GM12891 (cell line): ENCODE results near the gene EPO.
"Not testable (repeated sequence)": the region's sequence is repeated elsewhere in the genome, so short reads cannot be mapped to it uniquely, and the experiment has no call there.

Experiments used
- DNase-seq: peaks from one replicate; pipeline ENCODE4 v3.0.0; 2011; ENCODE audit warnings: low spot score; ENCODE audit not compliant: insufficient read length
- FAIRE-seq: peaks from 2 replicates; lab custom pipeline; 2011; peaks lifted over from hg19 to GRCh38; lab: Jason Lieb, UNC
- PAX5 ChIP-seq: IDR thresholded peaks from 2 replicates; pipeline ENCODE4 v1.6.1; 2011; ENCODE audit warnings: low read length, moderate library complexity, mild to moderate bottlenecking; ENCODE audit not compliant: insufficient read depth, severe bottlenecking
- POLR2A ChIP-seq: IDR thresholded peaks from 2 replicates; pipeline ENCODE4 v1.6.1; 2011; ENCODE audit warnings: low read depth, low read length, control low read depth
- POLR2AphosphoS5 ChIP-seq: IDR thresholded peaks from 2 replicates; pipeline ENCODE4 v1.6.1; 2011; ENCODE audit warnings: low read depth, low read length, control low read depth
- POU2F2 ChIP-seq: IDR thresholded peaks from 2 replicates; pipeline ENCODE4 v1.6.1; 2011; ENCODE audit warnings: low read depth, mild to moderate bottlenecking, control low read depth, low read length, moderate library complexity
- SPI1 ChIP-seq: IDR thresholded peaks from 2 replicates; pipeline ENCODE4 v1.6.1; 2011; ENCODE audit warnings: low read depth, low read length, control low read depth
- TAF1 ChIP-seq: IDR thresholded peaks from 2 replicates; pipeline ENCODE4 v1.6.1; 2011; ENCODE audit warnings: low read depth, low read length, control low read depth

The EPO gene

GRCh38 chr7:100705320-100705752 lies 14.9 kb upstream of the EPO start:
- FAIRE-seq (peak; percentile 90), DNase-seq (peak; percentile 87)
- TF ChIP-seq POLR2A = no peak; the same call in 1 of the 2 replicates
- TF ChIP-seq POU2F2 = peak; percentile 43; the same call in 1 of the 2 replicates

- TF ChIP-seq POU2F2 (0 out of 2 replicates have a peak, but pooled peaks have one; percentile 15), POLR2AphosphoS5 (peak; percentile 78), PAX5 (no peak), TAF1 (no peak), POLR2A (peak; percentile 73), SPI1 (no peak)
- peak; percentile 97 for DNase-seq
- FAIRE-seq = peak; percentile 100
Measured at GRCh38 chr7:100705753-100706671, 14.3 kb upstream of the EPO start, which contains the start of gene POP7. Gene POP7 (plus strand): TSS chr7:100706121. CDS start chr7:100706831, 710 bp downstream.

- TF ChIP-seq TAF1 (no peak), SPI1 (no peak), PAX5 (no peak), POLR2AphosphoS5 (no peak), POU2F2 (no peak), POLR2A (no peak)
- FAIRE-seq (no peak), DNase-seq (no peak)
Measured at GRCh38 chr7:100706672-100707311, 13.5 kb upstream of the EPO start.

GRCh38 chr7:100708395-100708794 lies 11.9 kb upstream of the EPO start:
- no peak for FAIRE-seq
- no peak for DNase-seq
- TF ChIP-seq POU2F2 = no peak
- no peak for TF ChIP-seq TAF1
- TF ChIP-seq POLR2A = no peak
- TF ChIP-seq PAX5 = no peak
- no peak for TF ChIP-seq POLR2AphosphoS5
- TF ChIP-seq SPI1 = no peak

GRCh38 chr7:100710452-100710851 lies 9.8 kb upstream of the EPO start:
- FAIRE-seq (no peak), DNase-seq (no peak)
- TF ChIP-seq POLR2AphosphoS5 (no peak), TAF1 (no peak), PAX5 (no peak)

GRCh38 chr7:100711369-100711768 lies 8.9 kb upstream of the EPO start:
- TF ChIP-seq TAF1 = no peak
- no peak for TF ChIP-seq POLR2AphosphoS5
- no peak for TF ChIP-seq POLR2A
- no peak for TF ChIP-seq POU2F2
- no peak for TF ChIP-seq PAX5
- TF ChIP-seq SPI1 = no peak
- FAIRE-seq (no peak), DNase-seq (no peak)

- no peak for DNase-seq
- no peak for TF ChIP-seq SPI1
- TF ChIP-seq TAF1 = no peak
- no peak for TF ChIP-seq POLR2AphosphoS5
- TF ChIP-seq POU2F2 = no peak
- TF ChIP-seq PAX5 = no peak
- TF ChIP-seq POLR2A = no peak
- FAIRE-seq = no peak
Measured at GRCh38 chr7:100714725-100715124, 5.5 kb upstream of the EPO start.

- not testable (repeated sequence) for DNase-seq
Measured at GRCh38 chr7:100717073-100717472, 3.2 kb upstream of the EPO start.

GRCh38 chr7:100719523-100720278 lies 567 bp upstream of the EPO start:
- DNase-seq = no peak
- FAIRE-seq = no peak
- no peak for TF ChIP-seq PAX5
- no peak for TF ChIP-seq SPI1
- TF ChIP-seq POU2F2 = no peak
- TF ChIP-seq POLR2AphosphoS5 = no peak
- TF ChIP-seq POLR2A = no peak
- no peak for TF ChIP-seq TAF1

More at GRCh38 chr7:100717073-100717472, 3.2 kb upstream of the EPO start:
- FAIRE-seq = not testable (repeated sequence)
